ENCODE measurements around the gene LIMD2.

Gene LIMD2

GRCh38 chr17:63701456-63701820, 1.5 kb upstream of the LIMD2 start:
- no peak for DNase-seq (ENCODE audit: low read depth in 2 of 2)

GRCh38 chr17:63700528-63701455, 867 bp upstream of the LIMD2 start:
- peak in 1 of 2 donors; percentile 42 for DNase-seq (ENCODE audit: low read depth in 2 of 2)

- peak; percentile 54 to 66 for DNase-seq (ENCODE audit: low read depth in 2 of 2)
These were observed 863 bp downstream of the LIMD2 start for GRCh38 chr17:63698886-63699637.

GRCh38 chr17:63698381-63698885, 1.5 kb downstream of the LIMD2 start:
- peak in 1 of 2 donors; percentile 17 for DNase-seq (ENCODE audit: low read depth in 2 of 2)

- DNase-seq (ENCODE audit: low read depth in 2 of 2) = peak; percentile 66 to 67
These were observed 2.3 kb downstream of the LIMD2 start for GRCh38 chr17:63697341-63698286.

- no peak for DNase-seq (ENCODE audit: low read depth in 2 of 2)
These were observed 3.5 kb downstream of the LIMD2 start for GRCh38 chr17:63696381-63696961.

GRCh38 chr17:63695889-63696288, 4.0 kb downstream of the LIMD2 start:
- DNase-seq (ENCODE audit: low read depth in 2 of 2) = no peak

GRCh38 chr17:63694950-63695773, 4.8 kb downstream of the LIMD2 start:
- DNase-seq (ENCODE audit: low read depth in 2 of 2) = no peak

GRCh38 chr17:63694229-63694949, 5.5 kb downstream of the LIMD2 start:
- no peak for DNase-seq (ENCODE audit: low read depth in 2 of 2)

- no peak for DNase-seq (ENCODE audit: low read depth in 2 of 2)
These were observed 6.4 kb downstream of the LIMD2 start for GRCh38 chr17:63693411-63694113.

- no peak for DNase-seq (ENCODE audit: low read depth in 2 of 2)
These were observed 7.6 kb downstream of the LIMD2 start for GRCh38 chr17:63692195-63692816.

GRCh38 chr17:63689479-63689878, 10.4 kb downstream of the LIMD2 start:
- no peak for DNase-seq (ENCODE audit: low read depth in 2 of 2)

- no peak for DNase-seq (ENCODE audit: low read depth in 2 of 2)
These were observed 11.4 kb downstream of the LIMD2 start for GRCh38 chr17:63688396-63689020.

GRCh38 chr17:63686138-63686685, 13.7 kb downstream of the LIMD2 start:
- DNase-seq (ENCODE audit: low read depth in 2 of 2) = no peak

GRCh38 chr17:63685578-63685977, 14.3 kb downstream of the LIMD2 start:
- DNase-seq (ENCODE audit: low read depth in 2 of 2) = no peak

GRCh38 chr17:63685041-63685440, 14.9 kb downstream of the LIMD2 start:
- DNase-seq (ENCODE audit: low read depth in 2 of 2) = no peak

- no peak for DNase-seq (ENCODE audit: low read depth in 2 of 2)
These were observed 16.9 kb downstream of the LIMD2 start for GRCh38 chr17:63682981-63683380.

GRCh38 chr17:63682441-63682840, 17.5 kb downstream of the LIMD2 start:
- no peak for DNase-seq (ENCODE audit: low read depth in 2 of 2)

All from stimulated activated CD4-positive, alpha-beta T cell treated with anti-CD3 and anti-CD28 coated beads, Interleukin-4, amount 100 ng/mL, for 48 hours (primary cell).